ENCODE results near the gene CPA1. TPM values are rescaled to one million over a fixed set of nuclear protein-coding genes. Genes with fewer than 3 reads are reported as not detected.

The CPA1 gene
- total RNA-seq, 4 donors from 2014 or later, result not detected

DNA sequence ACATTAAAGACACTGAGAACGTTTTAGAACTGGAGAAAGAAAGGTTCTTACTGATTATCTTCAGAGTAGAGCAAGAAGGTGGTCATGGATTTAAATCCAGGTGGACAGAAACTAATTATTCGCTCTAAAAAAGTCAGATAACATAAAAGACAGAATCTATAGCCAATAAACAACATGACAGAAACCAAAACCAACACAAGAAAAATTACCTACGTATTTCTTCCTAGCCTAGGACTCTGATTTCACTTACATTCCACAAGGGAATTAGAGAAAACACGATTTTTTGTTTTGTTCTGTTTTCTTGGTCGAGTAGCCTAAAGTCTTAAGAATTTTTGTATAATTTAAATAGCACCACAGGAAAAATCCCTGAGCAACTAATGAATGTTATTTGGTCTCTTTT lies 15.1 kb downstream of the CPA1 start:
- intact Hi-C loops (cut with DNase I), result no loop called here
- TF ChIP-seq CTCF (IDR thresholded peaks at IDR 0.05), result no peak
- no peak for TF ChIP-seq POLR2A (IDR thresholded peaks at IDR 0.05)
- no peak overlapping the region for H3K4me3 ChIP-seq
- no peak overlapping the region for H3K27ac ChIP-seq
- WGBS, 2 donors, result 79 to 84% methylated on average over 5 of the region's 5 CpGs
- H3K4me1 ChIP-seq, result no peaks in the 10 kb centered on the region
- H3K36me3 ChIP-seq, result peaks cover 0 to 6% (median 0%) of the 10 kb centered on the region in 3 donors
- no peaks in the 10 kb centered on the region for H3K27me3 ChIP-seq
- no peak for DNase-seq
- H3K9me3 ChIP-seq, result no peaks in the 10 kb centered on the region

DNA sequence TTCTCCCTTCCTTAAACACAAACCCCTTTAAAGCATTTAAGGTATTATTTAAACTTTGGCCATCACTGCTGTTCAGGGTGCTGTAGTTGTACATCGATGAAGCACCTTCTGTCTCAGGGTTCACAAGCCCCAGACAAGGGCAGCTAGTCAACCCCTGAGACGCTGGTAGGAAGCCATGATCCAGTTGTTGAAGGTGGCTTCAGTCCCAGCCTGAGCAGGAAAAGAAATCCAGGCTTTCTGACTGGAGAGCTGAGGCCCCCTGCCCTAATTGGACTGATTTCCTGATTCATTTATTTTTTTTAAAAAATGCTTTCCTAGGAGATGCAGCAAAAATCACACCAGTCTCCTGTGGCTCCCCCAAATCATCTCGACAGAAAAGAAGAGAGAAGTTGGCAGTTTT lies 15.8 kb downstream of the CPA1 start:
- Histone ChIP-seq H3K36me3 (peaks cover 0 to 6% (median 0%) of the 10 kb centered on the region in 3 donors), H3K4me3 (no peak overlapping the region), H3K4me1 (no peaks in the 10 kb centered on the region), H3K27ac (no peak overlapping the region), H3K9me3 (no peaks in the 10 kb centered on the region), H3K27me3 (no peaks in the 10 kb centered on the region)
- TF ChIP-seq POLR2A (IDR thresholded peaks at IDR 0.05) (no peak), CTCF (IDR thresholded peaks at IDR 0.05) (no peak)
- DNase-seq, result no peak
- intact Hi-C loops (cut with DNase I), result no loop called here
- whole genome bisulfite sequencing, 2 donors, result 60 to 69% methylated on average over 3 of the region's 3 CpGs

DNA sequence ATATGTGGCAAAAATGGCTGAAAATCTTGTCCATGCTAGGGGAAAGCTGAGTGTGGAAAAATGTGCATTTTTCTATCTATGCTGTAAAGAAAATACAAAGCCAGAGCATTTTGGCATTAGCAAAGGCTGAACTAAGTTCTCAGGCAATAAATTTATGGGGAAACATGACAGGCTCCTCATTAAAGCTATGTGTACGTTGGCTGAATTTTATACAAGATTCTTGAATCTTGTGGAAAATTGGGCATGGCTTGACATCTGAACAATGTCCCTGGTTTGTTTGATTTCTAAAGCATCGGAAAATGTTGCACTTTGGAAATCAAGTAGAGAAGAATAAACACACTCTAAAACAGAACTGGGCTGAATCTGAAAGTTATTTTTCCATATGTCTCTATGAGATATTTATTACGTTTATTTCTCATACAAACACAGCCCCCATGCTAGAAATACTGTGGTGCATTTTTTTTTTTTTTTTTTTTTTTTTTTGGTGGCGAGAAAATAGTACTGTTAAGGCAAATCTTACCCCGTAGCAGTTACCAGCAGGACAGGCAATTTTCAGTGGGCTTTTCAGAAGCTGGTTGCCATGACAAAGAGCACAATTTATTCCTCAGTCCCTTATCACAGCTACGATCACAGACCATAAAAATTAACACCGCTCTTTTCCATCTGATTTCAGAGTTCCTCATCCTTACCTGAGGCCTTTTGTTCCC lies 16.9 kb downstream of the CPA1 start:
- Histone ChIP-seq H3K36me3 (peaks cover 0 to 7% (median 0%) of the 10 kb centered on the region in 3 donors), H3K9me3 (no peaks in the 10 kb centered on the region), H3K27ac (no peak overlapping the region), H3K4me1 (no peaks in the 10 kb centered on the region), H3K4me3 (no peak overlapping the region), H3K27me3 (no peaks in the 10 kb centered on the region)
- TF ChIP-seq CTCF (IDR thresholded peaks at IDR 0.05) (no peak), POLR2A (IDR thresholded peaks at IDR 0.05) (no peak)
- no peak for DNase-seq
- 79 to 80% methylated on average over 7 of the region's 7 CpGs for WGBS, 2 donors
- intact Hi-C loops (cut with DNase I), result no loop called here

DNA sequence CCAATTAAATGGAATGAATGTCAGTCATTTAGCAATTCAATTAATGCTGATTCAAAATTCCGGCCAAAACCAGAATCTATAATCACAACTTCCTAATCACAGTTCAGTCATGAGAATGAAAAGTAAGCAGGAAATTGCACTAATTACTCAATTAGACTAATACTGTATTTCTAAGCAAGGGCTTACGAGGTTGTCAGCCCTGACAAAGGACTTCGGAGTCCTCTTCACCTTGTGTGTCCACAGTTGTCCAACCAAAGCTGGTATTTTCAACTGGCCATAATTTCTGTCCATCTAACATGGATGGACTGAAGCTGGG lies 17.4 kb downstream of the CPA1 start:
- intact Hi-C loops (cut with DNase I), result no loop called here
- WGBS, 2 donors, result 56 to 81% methylated on average over 1 to 3 of the region's 3 CpGs
- no peaks in the 10 kb centered on the region for H3K4me1 ChIP-seq
- no peak overlapping the region for H3K4me3 ChIP-seq
- H3K27me3 ChIP-seq, result no peaks in the 10 kb centered on the region
- peaks cover 0 to 12% (median 0%) of the 10 kb centered on the region in 3 donors for H3K36me3 ChIP-seq
- no peak for DNase-seq
- H3K9me3 ChIP-seq, result no peaks in the 10 kb centered on the region
- H3K27ac ChIP-seq, result no peak overlapping the region
- TF ChIP-seq CTCF (IDR thresholded peaks at IDR 0.05) (no peak), POLR2A (IDR thresholded peaks at IDR 0.05) (no peak)

DNA sequence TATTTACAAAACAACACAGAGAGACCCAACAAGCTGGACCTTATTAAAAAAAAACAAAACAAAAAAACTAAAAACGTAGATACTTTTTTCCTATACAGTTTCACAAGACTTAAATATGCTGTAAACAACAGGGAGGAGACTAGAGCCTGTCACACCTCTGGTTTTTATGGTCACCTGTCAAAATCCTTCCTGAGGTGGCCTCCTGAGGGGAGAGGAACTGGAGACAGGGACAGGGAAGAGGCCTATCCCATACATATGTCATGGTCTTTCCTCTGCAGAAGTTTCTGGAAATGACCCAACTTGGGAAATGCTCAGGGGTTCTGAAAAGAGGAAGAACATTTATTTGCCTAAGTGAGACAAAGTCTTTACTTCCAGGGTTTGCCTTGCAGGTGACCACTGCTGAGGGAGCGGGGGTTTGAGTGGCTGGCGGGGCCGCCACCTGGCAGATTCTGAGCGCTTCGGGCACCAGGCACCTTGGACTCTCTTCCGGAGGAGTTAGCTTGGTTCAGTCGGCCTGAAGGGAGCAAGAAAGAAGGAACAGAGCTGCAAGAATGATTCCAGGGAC lies 18.3 kb downstream of the CPA1 start:
- no peak for DNase-seq
- no peak overlapping the region for H3K27ac ChIP-seq
- H3K36me3 ChIP-seq, result peaks cover 0 to 21% (median 0%) of the 10 kb centered on the region in 3 donors
- no peak overlapping the region for H3K4me3 ChIP-seq
- no peaks in the 10 kb centered on the region for H3K27me3 ChIP-seq
- 67 to 86% methylated on average over 8 of the region's 8 CpGs for WGBS, 2 donors
- TF ChIP-seq POLR2A (IDR thresholded peaks at IDR 0.05), result no peak
- TF ChIP-seq CTCF (IDR thresholded peaks at IDR 0.05), result no peak
- no peaks in the 10 kb centered on the region for H3K4me1 ChIP-seq
- intact Hi-C loops (cut with DNase I), result no loop called here
- H3K9me3 ChIP-seq, result no peaks in the 10 kb centered on the region

Data from esophagus squamous epithelium (tissue), 5 donors.